ENCODE results near the gene PTPRCAP.
A peak's percentile ranks its signal among the peaks of the same experiment; 100 is the strongest.

PTPRCAP gene

DNA sequence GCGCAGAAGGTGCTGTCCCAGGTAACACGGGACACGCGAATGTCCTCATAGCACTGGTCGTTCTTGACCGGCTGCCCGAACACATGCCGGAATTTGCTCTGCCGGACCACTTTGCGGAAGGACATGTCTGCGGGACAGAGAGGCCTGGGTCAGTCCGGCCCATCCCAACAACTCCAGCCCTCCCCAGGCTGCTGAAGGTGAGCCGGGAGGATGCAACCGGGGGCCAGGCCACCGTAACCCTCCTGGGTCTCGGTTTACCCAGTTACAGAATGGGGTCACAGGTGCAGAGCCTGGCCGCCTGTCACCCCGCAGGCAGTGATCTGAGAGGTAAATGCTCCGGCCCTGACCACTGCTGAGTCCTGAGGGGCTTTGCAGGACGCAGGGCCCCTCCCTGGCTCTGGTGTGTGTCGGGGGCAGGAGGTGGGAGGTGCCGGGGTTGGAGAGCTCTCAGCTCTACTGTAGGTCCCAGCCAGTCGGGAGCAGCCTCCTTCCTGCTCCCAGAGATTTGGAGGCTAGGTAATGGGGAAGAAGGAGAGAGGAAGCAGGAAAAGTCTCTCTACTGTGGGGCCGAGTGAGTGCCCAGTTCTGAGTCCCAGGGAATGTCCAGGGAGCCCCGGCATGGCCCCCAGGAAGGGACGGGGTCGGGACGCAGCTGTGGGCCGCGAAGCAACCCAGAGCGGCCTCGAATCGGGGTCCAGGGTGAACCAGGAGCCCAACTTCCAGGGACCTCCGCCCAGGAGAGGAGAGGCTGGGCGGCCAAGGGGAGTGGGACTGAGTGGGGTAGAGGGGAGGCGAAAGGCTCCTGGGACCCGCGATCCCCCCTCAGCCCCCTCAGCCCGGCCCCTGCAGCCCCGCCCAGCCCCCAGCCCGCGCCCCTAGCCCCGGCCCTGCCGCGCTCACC is 5.3 kb upstream of the PTPRCAP start:
- ATAC-seq (replicated peaks) (no peak), DNase-seq (no peak)
- Mint-ChIP-seq H3K4me3 (peak overlapping the region; percentile 76 to 79), H3K9me3 (no peaks in the 10 kb centered on the region), H3K27ac (peak overlapping the region; percentile 92 to 97), H3K27me3 (no peaks in the 10 kb centered on the region), H3K4me1 (ENCODE audit: low read depth in 2 of 2) (peaks cover 71 to 73% of the 10 kb centered on the region in 2 donors), H3K36me3 (ENCODE audit: insufficient read depth) (peaks cover 50% of the 10 kb centered on the region)

DNA sequence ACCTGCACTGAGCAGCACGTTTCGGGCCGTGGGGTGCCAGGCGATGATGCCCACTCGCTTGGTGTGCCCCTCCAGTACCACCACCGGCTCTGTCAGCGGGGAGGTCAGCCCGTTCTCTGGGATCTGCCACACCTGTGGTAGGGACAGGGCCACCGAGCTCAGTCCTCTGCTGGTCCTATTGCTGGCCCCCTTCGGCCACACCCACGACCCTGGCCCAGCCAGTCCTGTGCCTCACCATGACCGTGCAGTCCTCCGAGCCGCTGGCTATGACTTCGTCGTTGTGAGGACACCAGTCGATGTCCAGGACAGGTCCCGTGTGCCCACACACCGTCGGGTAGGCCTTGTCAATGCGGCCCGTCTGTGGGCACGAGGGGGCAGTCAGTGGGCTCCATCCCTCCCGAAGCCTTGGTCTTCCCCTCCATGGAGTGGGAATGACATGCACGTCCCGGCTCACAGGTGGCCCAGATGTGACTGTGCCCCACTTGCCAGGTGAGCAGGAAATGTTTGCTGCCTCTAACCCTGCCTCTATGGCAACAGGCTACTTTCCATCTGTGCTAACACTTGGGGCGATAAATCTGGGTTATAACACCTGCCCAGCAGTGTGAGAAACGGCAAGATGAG is 4.4 kb upstream of the PTPRCAP start:
- Mint-ChIP-seq H3K36me3 (ENCODE audit: insufficient read depth) (peaks cover 59% of the 10 kb centered on the region), H3K4me3 (peak overlapping the region; percentile 76 to 79), H3K27me3 (no peaks in the 10 kb centered on the region), H3K27ac (peak overlapping the region; percentile 94 to 97), H3K9me3 (no peaks in the 10 kb centered on the region), H3K4me1 (ENCODE audit: low read depth in 2 of 2) (peaks cover 69 to 70% of the 10 kb centered on the region in 2 donors)
- peak; percentile 18 for ATAC-seq (replicated peaks)
- DNase-seq = peak in 1 of 3 experiments; percentile 30

DNA sequence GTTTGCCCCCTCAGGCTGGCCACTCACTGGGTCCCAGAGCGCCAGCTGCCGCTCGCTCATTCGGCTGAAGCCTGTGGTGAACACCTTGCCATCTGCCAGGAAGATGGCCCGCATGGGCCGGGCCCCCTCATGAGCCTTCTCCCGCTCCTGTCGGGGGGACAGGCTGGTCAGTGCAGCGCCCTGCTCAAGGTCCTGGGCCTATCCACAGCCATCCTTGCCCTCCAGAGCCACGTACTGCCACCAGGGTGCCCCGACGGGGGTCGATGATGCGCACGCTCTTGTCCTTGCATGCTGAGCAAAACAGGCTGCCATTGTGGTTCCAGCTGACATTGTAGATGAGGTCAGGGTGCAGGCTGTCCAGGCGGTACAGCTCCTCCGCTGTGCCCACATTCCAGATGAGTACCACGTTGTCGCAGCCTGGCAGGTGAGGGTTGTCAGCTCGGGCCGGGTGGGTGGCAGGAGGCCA is 3.6 kb upstream of the PTPRCAP start:
- H3K4me3 Mint-ChIP-seq = peak overlapping the region in 1 of 2 donors; percentile 99
- H3K4me1 Mint-ChIP-seq (ENCODE audit: low read depth in 2 of 2) = peaks cover 69% of the 10 kb centered on the region in 2 donors
- ATAC-seq (replicated peaks) (no peak), DNase-seq (no peak)
- H3K27ac Mint-ChIP-seq = peak overlapping the region; percentile 94 to 97
- H3K36me3 Mint-ChIP-seq (ENCODE audit: insufficient read depth) = peaks cover 62% of the 10 kb centered on the region
- H3K27me3 Mint-ChIP-seq = no peaks in the 10 kb centered on the region
- H3K9me3 Mint-ChIP-seq = no peaks in the 10 kb centered on the region

DNA sequence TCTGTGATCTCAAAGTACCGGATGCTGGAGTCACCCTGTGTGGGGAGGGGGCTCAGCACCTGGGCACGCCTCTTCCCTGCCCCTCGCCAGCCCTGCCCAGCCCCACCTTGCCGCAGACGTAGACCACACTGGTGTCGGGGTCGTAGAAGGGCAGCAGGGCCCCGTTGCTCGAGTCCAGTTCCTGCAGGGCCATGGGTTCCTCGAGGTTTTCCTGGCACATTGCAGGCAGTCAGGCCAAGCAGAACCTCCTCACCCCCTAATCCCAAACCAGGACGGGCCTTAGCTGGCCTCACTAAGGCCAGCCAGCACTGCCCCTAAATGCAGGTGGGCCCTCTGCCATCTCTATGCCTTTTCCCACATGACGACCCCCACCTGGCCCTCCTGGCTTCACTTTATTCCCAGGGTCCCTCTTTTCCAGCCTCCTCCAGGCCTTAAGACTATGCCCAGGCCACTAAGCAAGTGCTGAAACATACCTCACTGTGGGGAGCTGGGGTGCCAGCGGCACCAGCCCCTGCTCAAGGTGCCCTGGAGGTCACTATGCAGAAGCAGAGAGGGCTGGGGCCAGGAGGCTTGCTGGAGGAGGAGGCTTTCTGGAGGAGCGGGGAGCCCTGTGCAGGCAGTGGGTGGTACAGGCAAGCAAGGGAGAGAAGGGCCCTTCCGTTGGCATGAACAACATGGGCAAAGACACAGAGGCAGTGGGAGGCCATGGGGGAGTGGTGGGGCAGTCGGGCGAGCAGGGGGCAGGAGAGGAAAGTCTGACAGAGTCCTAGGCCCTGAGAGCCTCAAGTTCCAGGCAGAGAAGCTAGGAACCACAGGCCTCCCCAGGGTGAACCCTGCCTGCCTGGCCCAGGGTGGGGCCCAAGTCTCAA is 3.0 kb upstream of the PTPRCAP start:
- peaks cover 63 to 68% of the 10 kb centered on the region in 2 donors for H3K4me1 Mint-ChIP-seq (ENCODE audit: low read depth in 2 of 2)
- DNase-seq = no peak
- no peaks in the 10 kb centered on the region for H3K9me3 Mint-ChIP-seq
- peak overlapping the region; percentile 98 to 99 for H3K4me3 Mint-ChIP-seq
- no peaks in the 10 kb centered on the region for H3K27me3 Mint-ChIP-seq
- peaks cover 62% of the 10 kb centered on the region for H3K36me3 Mint-ChIP-seq (ENCODE audit: insufficient read depth)
- H3K27ac Mint-ChIP-seq = peak overlapping the region; percentile 94 to 97
- no peak for ATAC-seq (replicated peaks)

DNA sequence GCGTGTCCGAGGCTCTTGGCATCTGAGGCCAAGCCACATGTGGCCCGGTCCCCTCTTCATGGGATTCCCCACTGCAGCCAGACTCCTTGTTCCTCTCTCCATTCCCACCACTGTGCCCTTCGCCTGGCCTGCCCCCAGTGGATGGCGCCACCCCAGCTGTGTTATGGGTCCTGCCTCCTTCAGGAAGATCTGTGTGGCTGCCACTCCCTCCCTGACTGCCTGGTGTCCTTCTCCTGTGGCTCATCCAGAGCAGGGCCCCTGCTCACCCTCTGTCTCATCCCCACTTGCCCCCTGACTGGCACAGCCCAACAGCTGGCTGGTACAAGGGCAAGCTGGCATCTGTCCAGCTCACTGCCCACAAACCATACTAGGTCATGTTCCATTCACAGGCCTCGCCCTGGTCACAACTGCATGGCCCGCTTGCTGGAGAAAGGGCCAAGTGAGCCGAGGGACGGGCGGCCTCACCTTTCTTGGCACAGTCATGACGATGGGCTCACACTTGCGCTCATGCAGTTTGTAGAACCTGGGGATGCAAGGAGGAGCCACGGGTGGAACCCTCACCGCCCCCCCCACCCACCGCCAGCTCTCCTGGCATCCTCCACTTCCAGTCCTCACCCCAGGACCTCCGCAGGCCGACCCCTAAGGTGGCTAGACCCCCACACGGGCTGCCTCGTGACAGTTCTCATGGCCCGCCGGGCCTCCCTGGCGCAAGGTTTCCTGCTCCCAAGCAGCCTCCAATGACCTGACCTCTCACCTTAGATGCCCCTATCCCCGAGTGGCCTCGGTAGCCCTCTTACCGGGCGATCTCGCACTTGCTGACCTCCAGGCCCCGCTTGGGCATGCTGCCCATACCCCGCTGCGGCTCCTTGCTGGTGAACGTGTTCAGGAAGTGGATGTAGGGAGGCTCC is 2.1 kb upstream of the PTPRCAP start:
- Mint-ChIP-seq H3K4me1 (ENCODE audit: low read depth in 2 of 2) (peaks cover 58 to 65% of the 10 kb centered on the region in 2 donors), H3K27ac (peak overlapping the region; percentile 94 to 97), H3K27me3 (no peaks in the 10 kb centered on the region), H3K36me3 (ENCODE audit: insufficient read depth) (peaks cover 70% of the 10 kb centered on the region), H3K4me3 (peak overlapping the region; percentile 98 to 99), H3K9me3 (no peaks in the 10 kb centered on the region)
- ATAC-seq (replicated peaks) (no peak), DNase-seq (no peak)

DNA sequence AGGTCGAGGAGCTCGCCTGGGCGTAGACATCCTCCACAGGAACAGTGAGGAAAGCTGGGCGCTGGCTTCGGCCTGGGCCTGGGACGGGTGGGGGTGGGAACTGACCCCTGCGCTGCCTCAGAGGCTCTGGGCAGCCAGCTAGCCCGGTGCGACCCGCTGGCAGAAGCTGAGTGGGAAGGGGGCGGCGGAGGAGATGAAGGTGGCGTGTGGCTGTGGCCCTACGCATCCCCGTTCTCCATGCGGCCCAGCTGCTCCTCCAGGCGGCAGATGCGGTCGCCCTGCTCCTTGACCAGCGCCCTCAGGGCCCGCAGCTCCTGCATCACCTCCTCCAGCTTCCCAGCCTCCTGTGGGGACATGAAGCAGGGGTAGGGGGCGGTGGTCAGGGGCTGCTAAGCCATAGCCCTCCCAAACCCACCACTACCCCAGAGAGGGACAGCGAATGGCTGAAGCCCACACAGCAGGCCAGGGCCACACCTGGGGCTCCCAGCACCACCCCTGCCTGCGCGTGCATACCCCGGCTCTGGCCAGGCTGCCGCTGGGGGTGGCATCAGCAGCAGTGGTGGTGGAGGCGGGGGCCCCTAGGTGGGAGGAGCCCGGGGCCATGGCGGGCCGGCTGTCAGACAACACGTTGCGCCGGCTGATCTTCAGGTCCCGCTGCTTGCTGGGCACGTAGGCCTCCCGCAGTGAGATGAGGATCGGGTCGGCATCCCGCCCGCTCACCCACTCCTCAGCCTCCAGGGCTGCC is 848 bp upstream of the PTPRCAP start:
- Mint-ChIP-seq H3K4me1 (ENCODE audit: low read depth in 2 of 2) (peaks cover 56 to 70% of the 10 kb centered on the region in 2 donors), H3K36me3 (ENCODE audit: insufficient read depth) (peaks cover 72% of the 10 kb centered on the region), H3K27me3 (no peaks in the 10 kb centered on the region), H3K27ac (peak overlapping the region; percentile 94 to 97), H3K9me3 (no peaks in the 10 kb centered on the region), H3K4me3 (peak overlapping the region; percentile 98 to 99)
- DNase-seq (peak; percentile 72 to 74 (median 73)), ATAC-seq (replicated peaks) (peak; percentile 56)

DNA sequence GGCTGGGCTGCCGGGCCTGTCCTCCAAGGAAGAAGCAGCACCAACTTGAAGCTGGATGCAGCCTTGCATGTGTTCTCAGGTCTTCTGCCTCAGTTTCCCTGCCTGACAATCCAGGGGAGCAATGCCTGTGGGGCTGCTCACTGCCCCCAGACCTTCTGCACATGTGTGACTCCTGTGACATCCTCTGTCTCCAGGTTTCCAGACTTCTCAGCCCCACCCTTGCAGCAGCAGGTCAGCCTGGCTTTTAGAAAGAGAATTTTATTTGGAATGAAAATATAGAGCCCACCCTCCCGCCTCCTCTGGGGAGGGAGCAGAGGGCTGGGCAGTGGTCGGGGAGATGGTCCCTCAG is 301 bp upstream of the PTPRCAP start:
- Mint-ChIP-seq H3K27me3 (no peaks in the 10 kb centered on the region), H3K4me1 (ENCODE audit: low read depth in 2 of 2) (peaks cover 61 to 75% of the 10 kb centered on the region in 2 donors), H3K4me3 (peak overlapping the region; percentile 98 to 99), H3K27ac (peak overlapping the region; percentile 94 to 97), H3K9me3 (no peaks in the 10 kb centered on the region), H3K36me3 (ENCODE audit: insufficient read depth) (peaks cover 74% of the 10 kb centered on the region)
- no peak for ATAC-seq (replicated peaks)
- DNase-seq = no peak

DNA sequence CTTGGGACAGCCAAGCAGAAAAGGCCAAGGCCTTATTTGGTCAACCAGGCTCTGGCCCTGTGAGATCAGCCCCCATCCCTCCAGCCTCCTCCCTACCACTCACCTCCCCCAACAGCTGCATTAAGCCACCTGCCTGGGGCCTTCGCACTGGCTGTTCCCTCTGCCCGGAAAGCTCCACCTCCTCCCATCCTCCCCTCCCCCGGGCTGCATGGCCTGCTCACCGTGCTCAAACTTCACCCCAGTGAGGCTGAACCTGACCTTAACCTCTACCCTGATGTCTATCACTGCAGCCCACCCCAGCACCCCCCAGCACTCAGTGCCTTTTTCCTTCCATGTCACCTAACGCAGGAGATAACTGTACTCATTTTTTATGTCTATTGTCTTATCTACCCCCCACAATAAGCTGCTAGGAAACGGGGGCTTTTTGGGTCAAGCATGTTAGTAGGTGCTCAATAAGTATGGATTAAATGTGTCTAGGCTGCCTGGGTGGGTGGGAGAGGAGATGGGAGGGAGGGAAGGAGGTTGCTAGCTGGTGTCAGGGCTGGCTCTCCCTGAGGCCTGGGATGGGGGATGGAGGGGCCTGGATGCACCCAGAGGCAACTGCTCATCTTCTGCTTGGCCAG is 912 bp downstream of the PTPRCAP start:
- no peaks in the 10 kb centered on the region for H3K9me3 Mint-ChIP-seq
- peak overlapping the region; percentile 98 to 99 for H3K4me3 Mint-ChIP-seq
- peaks cover 66 to 74% of the 10 kb centered on the region in 2 donors for H3K4me1 Mint-ChIP-seq (ENCODE audit: low read depth in 2 of 2)
- peak overlapping the region; percentile 94 to 97 for H3K27ac Mint-ChIP-seq
- H3K36me3 Mint-ChIP-seq (ENCODE audit: insufficient read depth) = peaks cover 71% of the 10 kb centered on the region
- DNase-seq (peak in 1 of 3 experiments; percentile 42), ATAC-seq (replicated peaks) (peak; percentile 16)
- H3K27me3 Mint-ChIP-seq = no peaks in the 10 kb centered on the region

DNA sequence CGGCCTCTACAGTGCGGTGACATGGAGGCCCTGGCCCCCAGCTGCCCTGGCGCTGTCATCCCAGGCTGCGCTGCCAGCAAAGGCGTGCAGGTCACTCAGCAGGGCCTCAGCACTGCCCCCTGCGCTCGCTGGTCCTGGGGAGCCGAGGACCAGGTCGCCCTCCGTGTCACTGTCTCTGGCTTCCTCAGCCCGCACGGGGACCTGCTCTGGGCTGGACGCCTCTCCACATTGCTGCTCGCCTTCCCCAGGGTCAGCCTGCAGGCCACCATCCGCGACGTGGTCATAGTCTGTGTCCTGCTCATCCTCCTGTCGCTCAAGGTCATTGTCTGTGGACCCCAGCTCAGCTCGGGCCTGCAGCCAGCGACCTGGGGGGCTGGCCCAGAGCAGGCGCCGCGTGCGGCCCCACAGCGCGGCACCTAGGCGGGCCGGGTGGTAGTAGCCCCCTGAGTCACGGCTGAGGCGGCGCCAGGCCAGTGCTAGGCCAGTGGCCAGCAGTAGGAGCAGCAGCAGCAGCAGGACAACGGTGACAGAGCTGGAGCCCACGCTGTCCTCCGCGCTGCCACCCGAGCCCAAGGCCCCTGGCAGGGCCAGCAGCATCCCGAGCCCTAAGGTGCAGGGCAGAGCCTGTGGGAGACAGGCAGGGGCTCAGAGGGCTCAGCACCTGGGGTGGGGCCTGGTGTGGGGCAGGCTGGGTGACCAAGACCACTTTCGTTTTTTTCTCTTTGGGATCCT is 1.6 kb downstream of the PTPRCAP start:
- DNase-seq (no peak), ATAC-seq (replicated peaks) (no peak)
- no peaks in the 10 kb centered on the region for H3K9me3 Mint-ChIP-seq
- H3K4me3 Mint-ChIP-seq = peak overlapping the region; percentile 98 to 99
- peak overlapping the region; percentile 94 to 97 for H3K27ac Mint-ChIP-seq
- peaks cover 62 to 71% of the 10 kb centered on the region in 2 donors for H3K4me1 Mint-ChIP-seq (ENCODE audit: low read depth in 2 of 2)
- H3K36me3 Mint-ChIP-seq (ENCODE audit: insufficient read depth) = peaks cover 76% of the 10 kb centered on the region
- H3K27me3 Mint-ChIP-seq = no peaks in the 10 kb centered on the region

DNA sequence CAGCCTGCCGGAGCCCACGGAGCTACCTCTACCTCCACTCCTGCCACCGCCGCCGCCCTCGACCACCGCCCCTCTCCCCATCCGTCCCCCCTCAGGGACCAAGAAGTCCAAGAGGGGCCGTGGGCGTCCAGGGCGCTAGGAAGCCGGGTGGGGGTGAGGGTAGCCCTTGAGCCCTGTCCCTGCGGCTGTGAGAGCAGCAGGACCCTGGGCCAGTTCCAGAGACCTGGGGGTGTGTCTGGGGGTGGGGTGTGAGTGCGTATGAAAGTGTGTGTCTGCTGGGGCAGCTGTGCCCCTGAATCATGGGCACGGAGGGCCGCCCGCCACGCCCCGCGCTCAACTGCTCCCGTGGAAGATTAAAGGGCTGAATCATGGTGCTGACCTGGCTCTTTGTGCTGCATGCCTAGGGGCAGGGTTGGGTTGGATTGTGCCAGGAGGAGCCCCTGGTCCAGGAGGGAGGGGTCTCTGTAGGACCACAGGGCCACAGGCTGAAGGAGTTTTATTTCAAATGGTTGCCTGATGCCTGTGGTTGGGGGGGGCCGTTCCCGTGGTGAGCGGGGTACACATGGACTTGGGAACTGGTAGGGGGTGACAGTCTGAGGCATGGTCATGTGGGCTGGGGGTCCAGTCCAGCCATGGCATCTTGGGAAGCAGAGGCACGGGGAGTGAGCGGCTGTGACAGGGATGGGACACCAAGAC is 2.3 kb downstream of the PTPRCAP start:
- no peaks in the 10 kb centered on the region for H3K27me3 Mint-ChIP-seq
- DNase-seq (no peak), ATAC-seq (replicated peaks) (no peak)
- H3K9me3 Mint-ChIP-seq = no peaks in the 10 kb centered on the region
- H3K27ac Mint-ChIP-seq = peak overlapping the region; percentile 94 to 97
- peak overlapping the region; percentile 98 to 99 for H3K4me3 Mint-ChIP-seq
- peaks cover 75% of the 10 kb centered on the region for H3K36me3 Mint-ChIP-seq (ENCODE audit: insufficient read depth)
- peaks cover 55 to 67% of the 10 kb centered on the region in 2 donors for H3K4me1 Mint-ChIP-seq (ENCODE audit: low read depth in 2 of 2)
